Esophagus squamous epithelium (tissue), 5 donors: ENCODE results near the gene KCNN3. TPM values are rescaled to one million over a fixed set of nuclear protein-coding genes. Genes with fewer than 3 reads are reported as not detected.

Experiments
- DNase-seq: peaks from one replicate; lab custom pipeline; 2025; lab: John Stamatoyannopoulos, UW
- H3K27ac ChIP-seq, 4 donors: fragments of 200-600 bp; sonication (generic); one replicate each; pipeline ENCODE4 v1.5.1; 2016 to 2019; ENCODE audit warnings: mild to moderate bottlenecking in 1 of 4
- H3K27me3 ChIP-seq, 4 donors: fragments of 200-600 bp; sonication (generic); 1 replicate in 3 of 4; 2 replicates in 1 of 4; pipeline versions ENCODE4 v1.5.1 to v1.6.0; 2017 to 2021; ENCODE audit warnings: antibody characterized with exemption in 1 of 4
- H3K36me3 ChIP-seq, 3 donors: fragments of 200-600 bp; sonication (generic); one replicate each; pipeline ENCODE4 v1.5.1; 2016 to 2019
- H3K4me1 ChIP-seq, 3 donors: fragments of 200-600 bp; sonication (generic); one replicate each; pipeline ENCODE4 v1.5.1; 2017 to 2019
- H3K4me3 ChIP-seq, 4 donors: fragments of 200-600 bp; sonication (generic); 1 replicate in 3 of 4; 2 replicates in 1 of 4; pipeline ENCODE4 v1.5.1; 2016 to 2019; ENCODE audit warnings: mild to moderate bottlenecking in 2 of 4, moderate library complexity in 1 of 4
- H3K9me3 ChIP-seq, 3 donors: fragments of 200-600 bp; sonication (generic); one replicate each; pipeline ENCODE4 v1.5.1; 2016 to 2019
- POLR2A ChIP-seq, 4 donors: fragments of 450-650 bp; IDR thresholded peaks; one replicate each; pipeline ENCODE4 v1.6.1; 2017; ENCODE audit warnings: antibody characterized with exemption in 4 of 4, mild to moderate bottlenecking in 4 of 4, moderate library complexity in 3 of 4
- WGBS, 2 donors: methylation state at CpG; one replicate each; pipeline ENCODE4 v1.1.5; 2018; 5-methylcytosine and 5-hydroxymethylcytosine counted together
- intact Hi-C: fragments of 100-400 bp; cut with DNase I; formaldehyde crosslinking; loops from one replicate; pipeline ENCODE4 v1.15.0; 2022
- total RNA-seq, 4 donors: library from RNA; depleted of rRNA; stranded (reverse); fragments of >200 nt; gene quantifications; one replicate each; pipeline ENCODE4 v1.1.0, GENCODE V29; 2016
- TF ChIP-seq, protein P1 (sequence below), 6 experiments: fragments of 450-650 bp in 4 of 6; fragments of 200-600 bp in 2 of 6; sonication (generic) in 2 of 6; IDR thresholded peaks; one replicate each; pipeline ENCODE4 v1.5.1; 2016 to 2019; ENCODE audit warnings: antibody characterized with exemption in 6 of 6, mild to moderate bottlenecking in 4 of 6, moderate library complexity in 4 of 6
- donor health status: DM: yes; HTN: yes; CAD: no.

Gene KCNN3
- total RNA-seq, 4 donors from 2014 or later: 0.08 to 1.7 (median 0.50) TPM

DNA sequence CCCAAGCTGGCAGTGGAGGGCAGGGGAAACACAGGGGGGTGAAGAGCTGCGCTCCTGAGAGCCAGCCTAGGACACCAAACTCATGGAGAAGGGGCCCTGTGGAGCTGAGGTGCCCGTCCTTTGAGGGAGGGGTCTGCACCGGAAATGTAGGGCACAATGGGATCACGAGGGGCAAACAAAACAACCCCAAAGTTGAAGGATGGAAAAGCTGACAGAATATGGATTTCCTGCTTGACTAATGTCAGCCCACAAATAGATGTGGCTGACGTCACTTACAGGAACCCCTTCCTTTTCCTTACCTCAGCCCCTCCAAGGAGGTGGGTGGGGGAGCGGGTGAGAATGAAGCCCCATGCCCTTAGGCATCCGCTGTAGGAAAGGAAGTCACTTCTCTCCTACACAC lies 110.9 kb downstream of the KCNN3 start:
- H3K27ac ChIP-seq: peak overlapping the region in 1 of 4 donors; percentile 25
- DNase-seq: no peak
- H3K36me3 ChIP-seq: no peaks in the 10 kb centered on the region
- WGBS, 2 donors: 64 to 70% methylated on average over 6 to 7 of the region's 7 CpGs
- intact Hi-C loops: no loop called here
- H3K4me1 ChIP-seq: peaks cover 6 to 22% (median 10%) of the 10 kb centered on the region in 3 donors
- TF ChIP-seq, protein P1, sequence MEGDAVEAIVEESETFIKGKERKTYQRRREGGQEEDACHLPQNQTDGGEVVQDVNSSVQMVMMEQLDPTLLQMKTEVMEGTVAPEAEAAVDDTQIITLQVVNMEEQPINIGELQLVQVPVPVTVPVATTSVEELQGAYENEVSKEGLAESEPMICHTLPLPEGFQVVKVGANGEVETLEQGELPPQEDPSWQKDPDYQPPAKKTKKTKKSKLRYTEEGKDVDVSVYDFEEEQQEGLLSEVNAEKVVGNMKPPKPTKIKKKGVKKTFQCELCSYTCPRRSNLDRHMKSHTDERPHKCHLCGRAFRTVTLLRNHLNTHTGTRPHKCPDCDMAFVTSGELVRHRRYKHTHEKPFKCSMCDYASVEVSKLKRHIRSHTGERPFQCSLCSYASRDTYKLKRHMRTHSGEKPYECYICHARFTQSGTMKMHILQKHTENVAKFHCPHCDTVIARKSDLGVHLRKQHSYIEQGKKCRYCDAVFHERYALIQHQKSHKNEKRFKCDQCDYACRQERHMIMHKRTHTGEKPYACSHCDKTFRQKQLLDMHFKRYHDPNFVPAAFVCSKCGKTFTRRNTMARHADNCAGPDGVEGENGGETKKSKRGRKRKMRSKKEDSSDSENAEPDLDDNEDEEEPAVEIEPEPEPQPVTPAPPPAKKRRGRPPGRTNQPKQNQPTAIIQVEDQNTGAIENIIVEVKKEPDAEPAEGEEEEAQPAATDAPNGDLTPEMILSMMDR (IDR thresholded peaks at IDR 0.05): no peak
- TF ChIP-seq POLR2A (IDR thresholded peaks at IDR 0.05): no peak
- no peaks in the 10 kb centered on the region for H3K9me3 ChIP-seq
- H3K27me3 ChIP-seq: peaks cover 0 to 50% (median 0%) of the 10 kb centered on the region in 4 donors
- no peak overlapping the region for H3K4me3 ChIP-seq

DNA sequence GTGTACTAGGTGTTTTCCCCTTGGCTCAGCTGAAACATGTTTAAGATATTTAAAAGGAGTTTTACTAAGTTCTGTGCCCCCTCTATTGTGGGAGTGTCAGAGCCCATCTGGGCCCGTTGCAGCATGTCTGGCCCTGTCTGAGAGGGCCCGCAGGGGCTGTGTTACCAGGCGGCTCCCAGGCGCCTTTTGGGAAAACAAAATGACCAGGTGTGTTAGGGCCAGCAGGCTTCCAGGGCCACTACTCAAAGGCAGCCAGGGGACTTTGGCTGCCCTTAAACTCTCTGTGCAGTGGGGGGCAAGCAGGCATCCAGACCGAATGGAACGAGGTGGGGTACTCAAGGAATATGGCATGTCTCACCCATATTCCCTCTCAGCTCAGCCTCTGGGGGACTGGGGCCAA lies 111.7 kb downstream of the KCNN3 start:
- DNase-seq: no peak
- Histone ChIP-seq H3K4me3 (no peak overlapping the region), H3K27me3 (peaks cover 0 to 44% (median 0%) of the 10 kb centered on the region in 4 donors), H3K27ac (no peak overlapping the region), H3K36me3 (no peaks in the 10 kb centered on the region), H3K4me1 (peaks cover 6 to 22% (median 10%) of the 10 kb centered on the region in 3 donors), H3K9me3 (no peaks in the 10 kb centered on the region)
- TF ChIP-seq, protein P1 (IDR thresholded peaks at IDR 0.05): no peak
- no peak for TF ChIP-seq POLR2A (IDR thresholded peaks at IDR 0.05)
- intact Hi-C loops: no loop called here
- WGBS, 2 donors: 31 to 71% methylated on average over 2 to 6 of the region's 6 CpGs

DNA sequence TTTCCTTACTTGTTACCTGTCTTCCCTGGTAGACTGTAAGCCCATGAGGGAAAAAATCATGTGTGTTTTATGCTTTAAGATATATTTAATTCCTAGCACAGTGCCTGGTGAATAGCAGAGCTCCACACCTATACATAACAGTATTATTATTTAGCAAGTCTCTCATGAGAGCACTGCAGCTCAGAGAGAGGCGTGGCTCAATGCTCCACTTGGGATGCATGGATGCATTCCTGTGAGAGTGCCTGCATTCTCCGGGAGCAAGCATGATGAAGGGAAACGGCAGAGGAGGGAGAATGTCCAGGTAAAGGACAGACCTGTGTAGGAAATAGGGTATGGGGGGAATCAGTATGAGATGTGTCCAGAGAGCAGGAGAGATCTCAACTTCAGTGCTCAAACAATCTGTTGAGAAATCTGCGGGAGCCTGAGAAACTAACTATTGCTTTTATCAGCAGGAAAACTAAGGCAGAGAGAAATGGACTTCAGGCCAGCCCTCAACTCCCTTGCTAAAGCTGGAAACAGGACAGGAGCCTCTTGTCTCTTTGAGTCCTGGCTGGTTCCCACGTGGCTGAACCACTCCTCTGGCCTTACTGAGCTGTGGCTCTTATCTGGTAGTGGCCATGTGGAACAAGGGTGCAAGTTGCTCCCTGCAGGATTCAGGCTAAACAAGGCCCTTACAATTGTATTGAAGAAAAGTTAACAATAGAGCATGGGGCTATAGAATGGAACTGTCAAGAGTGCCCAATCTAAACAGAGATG lies 113.1 kb downstream of the KCNN3 start:
- Histone ChIP-seq H3K27me3 (peaks cover 0 to 37% (median 0%) of the 10 kb centered on the region in 4 donors), H3K36me3 (no peaks in the 10 kb centered on the region), H3K4me1 (peaks cover 6 to 22% (median 10%) of the 10 kb centered on the region in 3 donors), H3K9me3 (no peaks in the 10 kb centered on the region), H3K27ac (no peak overlapping the region), H3K4me3 (no peak overlapping the region)
- no peak for DNase-seq
- TF ChIP-seq, protein P1 (IDR thresholded peaks at IDR 0.05): no peak
- no peak for TF ChIP-seq POLR2A (IDR thresholded peaks at IDR 0.05)
- whole genome bisulfite sequencing, 2 donors: 70 to 82% methylated on average over 4 to 5 of the region's 5 CpGs
- intact Hi-C loops: no loop called here

DNA sequence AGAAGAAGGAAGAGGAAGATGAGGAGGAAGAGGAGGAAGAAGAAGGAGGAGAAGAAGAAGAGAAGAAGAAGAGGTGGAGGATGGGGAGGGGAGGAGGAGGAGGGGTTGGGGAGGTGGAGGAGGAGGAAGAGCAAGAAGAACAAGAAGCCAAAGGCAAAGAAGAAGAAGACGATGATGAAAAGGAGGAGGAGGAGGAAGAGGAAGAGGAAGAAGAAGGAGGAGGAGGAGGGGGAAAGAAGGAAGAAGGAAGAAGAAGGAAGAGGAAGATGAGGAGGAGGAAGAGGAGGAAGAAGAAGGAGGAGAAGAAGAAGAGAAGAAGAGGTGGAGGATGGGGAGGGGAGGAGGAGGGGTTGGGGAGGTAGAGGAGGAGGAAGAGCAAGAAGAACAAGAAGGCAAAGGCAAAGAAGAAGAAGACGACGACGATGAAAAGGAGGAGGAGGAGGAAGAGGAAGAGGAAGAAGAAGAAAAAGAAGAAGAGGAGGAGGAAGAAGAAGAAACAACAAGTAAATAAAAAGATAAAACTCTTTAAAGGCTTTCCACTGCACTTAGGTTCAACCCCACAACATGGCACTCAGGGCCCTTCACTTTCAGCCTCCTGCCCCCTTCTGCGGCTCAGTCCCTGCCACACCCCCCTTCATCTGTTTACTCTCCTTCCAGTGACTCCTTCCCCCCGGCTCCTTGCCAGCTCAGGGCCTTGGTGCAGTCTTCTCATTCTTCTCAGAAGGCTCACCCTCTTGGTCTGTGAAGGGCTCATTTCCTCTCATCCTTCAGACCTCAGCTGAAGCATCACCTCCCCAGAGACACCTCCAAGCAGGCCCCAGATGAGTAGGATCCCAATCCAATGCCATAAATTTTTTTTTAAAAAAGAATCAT lies 114.0 kb downstream of the KCNN3 start:
- Histone ChIP-seq H3K27ac (no peak overlapping the region), H3K4me3 (no peak overlapping the region), H3K9me3 (no peaks in the 10 kb centered on the region), H3K4me1 (peaks cover 6 to 22% (median 10%) of the 10 kb centered on the region in 3 donors), H3K27me3 (peaks cover 0 to 28% (median 0%) of the 10 kb centered on the region in 4 donors), H3K36me3 (no peaks in the 10 kb centered on the region)
- intact Hi-C loops: no loop called here
- no peak for DNase-seq
- TF ChIP-seq, protein P1 (IDR thresholded peaks at IDR 0.05): no peak
- WGBS, 2 donors: 72 to 76% methylated on average over 6 of the region's 6 CpGs

DNA sequence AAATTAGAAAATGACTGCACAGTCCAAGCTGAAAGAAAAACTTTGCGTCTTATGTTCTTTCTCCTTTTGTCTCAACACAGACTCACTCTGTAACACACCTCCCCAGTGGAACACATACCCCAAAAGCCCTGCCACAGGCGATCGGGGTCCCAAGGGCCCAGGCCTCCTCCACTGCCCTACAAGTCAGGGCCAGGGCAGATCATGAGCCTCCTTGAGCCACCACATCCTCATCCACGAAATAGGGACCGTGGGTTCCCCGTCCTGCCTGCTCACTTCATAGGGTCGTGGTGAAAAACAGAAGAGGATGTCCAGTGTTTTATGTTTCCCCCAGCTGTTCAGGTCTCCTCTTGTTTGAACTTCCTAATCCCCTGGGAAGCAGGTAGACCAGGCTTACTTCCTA lies 116.7 kb downstream of the KCNN3 start:
- TF ChIP-seq, protein P1 (IDR thresholded peaks at IDR 0.05): no peak
- TF ChIP-seq POLR2A (IDR thresholded peaks at IDR 0.05): no peak
- H3K9me3 ChIP-seq: no peaks in the 10 kb centered on the region
- intact Hi-C loops: no loop called here
- H3K27ac ChIP-seq: no peak overlapping the region
- DNase-seq: no peak
- H3K4me1 ChIP-seq: peaks cover 0 to 14% (median 0%) of the 10 kb centered on the region in 3 donors
- H3K27me3 ChIP-seq: peaks cover 0 to 22% (median 0%) of the 10 kb centered on the region in 4 donors
- no peak overlapping the region for H3K4me3 ChIP-seq
- no peaks in the 10 kb centered on the region for H3K36me3 ChIP-seq
- 69 to 91% methylated on average over 4 to 7 of the region's 7 CpGs for WGBS, 2 donors
